Fibroblast of skin of back (primary cell): Measurements from ENCODE around the gene DCDC1.

Source experiments
- DNase-seq: peaks from one replicate; pipeline ENCODE4 v3.0.0-alpha.2; 2013

Gene DCDC1

DNA sequence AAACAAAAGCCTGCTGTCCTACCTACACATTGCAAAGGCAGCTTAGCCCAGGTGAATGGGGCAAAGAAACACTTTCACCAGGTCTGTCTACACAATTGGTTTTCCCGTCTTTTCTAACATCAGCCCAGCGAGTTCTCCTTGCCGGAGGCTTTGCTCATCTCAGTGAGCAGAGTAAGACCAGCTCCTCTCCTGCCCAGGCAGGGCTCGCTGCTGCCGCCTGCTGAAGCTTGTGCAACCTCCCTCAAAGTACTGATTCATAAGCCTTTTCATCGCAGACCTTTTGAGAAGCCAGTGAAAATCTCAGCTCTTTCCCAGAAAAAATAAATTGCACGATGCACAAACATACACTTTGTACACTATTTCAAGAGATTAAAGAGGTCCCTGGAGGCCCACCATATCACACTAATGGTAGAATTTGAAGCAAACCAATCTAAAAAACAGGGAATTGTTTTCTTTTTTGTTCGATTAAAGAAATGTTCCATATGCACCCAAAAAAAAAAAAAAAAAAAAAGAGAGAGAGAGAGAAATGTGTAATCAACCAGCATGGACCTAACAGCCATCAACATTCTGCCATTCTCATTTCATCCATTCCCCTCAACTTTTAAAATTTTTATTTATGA, 455.3 kb downstream of the DCDC1 start:
- peak; percentile 57 for DNase-seq

DNA sequence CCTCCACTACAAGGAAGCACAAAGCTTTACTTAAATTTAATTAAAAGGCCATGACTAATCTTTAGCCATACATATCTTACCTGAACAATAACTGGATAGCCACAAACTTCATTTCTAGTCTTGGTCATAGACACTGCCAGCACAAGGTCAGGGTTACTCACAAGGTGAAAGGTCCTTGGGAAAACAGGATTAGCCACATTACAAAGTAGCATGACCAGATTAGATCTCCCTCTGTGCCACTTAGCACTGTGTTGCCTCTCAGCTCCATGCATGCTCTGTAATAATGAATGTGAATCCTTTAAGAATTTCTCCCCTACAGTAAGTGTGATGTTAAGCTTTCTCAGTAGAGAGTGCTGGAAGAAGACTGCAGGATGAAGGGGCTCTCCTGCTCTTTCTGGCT, 458.3 kb downstream of the DCDC1 start:
- no peak for DNase-seq

DNA sequence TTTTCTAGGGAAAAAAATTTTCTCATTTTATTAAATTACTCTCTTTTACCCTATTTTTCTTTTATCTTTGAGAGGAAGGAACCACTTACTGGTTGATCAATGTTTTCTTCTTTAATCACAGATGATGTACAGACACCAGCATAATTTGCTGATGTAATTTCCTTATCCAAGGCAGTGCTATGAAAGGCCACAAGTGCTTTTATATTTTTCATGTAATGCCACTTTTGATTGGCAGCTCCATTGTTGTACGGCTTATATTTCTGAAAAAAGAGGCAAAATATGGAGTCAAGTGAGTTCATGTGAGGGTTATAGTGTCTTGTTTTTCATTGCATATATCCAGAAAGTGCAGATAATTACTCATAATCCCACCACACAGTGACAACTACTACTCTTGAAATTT, 460.7 kb downstream of the DCDC1 start:
- no peak for DNase-seq

GRCh38 chr11:30908272-30908671, 461.3 kb downstream of the DCDC1 start:
- no peak for DNase-seq

DNA sequence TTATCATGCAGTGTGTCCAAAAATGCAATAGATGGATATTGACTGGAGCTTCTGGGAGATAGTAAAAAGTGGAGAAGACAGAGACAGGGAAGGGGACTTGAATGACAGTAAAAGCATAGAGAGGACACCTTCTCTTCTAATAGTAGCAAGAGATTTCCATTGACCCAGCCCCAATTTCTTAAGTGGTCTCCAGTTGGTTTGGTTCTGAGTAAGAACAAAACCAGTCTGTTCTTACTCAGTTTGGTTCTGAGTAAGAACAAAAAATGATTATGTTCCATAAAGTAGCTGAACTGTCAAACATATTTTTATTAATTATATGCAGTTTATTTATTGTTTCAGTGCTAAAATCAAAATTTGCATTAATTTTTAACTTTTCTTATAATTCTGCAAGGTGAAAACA, 466.6 kb downstream of the DCDC1 start:
- DNase-seq = no peak

DNA sequence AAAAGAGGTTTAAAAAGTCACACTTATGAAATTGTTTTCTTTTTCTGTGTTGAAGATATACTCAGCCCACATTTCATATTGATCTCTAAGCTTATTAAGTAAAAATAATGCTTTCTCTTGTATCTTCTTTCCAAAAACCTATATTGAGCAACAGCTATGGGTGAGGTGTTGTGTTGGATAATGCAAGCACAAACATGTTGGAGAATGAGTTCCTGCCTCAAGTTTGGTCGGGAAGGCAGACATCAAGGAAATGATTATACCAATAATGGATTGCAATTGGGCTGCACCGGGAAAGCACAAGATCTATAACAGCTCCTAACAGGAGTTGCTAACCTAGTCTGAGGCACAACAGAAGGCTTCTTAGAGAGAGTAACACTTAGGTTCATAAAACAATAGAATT, 474.5 kb downstream of the DCDC1 start:
- no peak for DNase-seq

GRCh38 chr11:30893318-30893717, 476.2 kb downstream of the DCDC1 start:
- no peak for DNase-seq

- peak; percentile 82 for DNase-seq
These were observed 480.3 kb downstream of the DCDC1 start for GRCh38 chr11:30889143-30889794.

DNA sequence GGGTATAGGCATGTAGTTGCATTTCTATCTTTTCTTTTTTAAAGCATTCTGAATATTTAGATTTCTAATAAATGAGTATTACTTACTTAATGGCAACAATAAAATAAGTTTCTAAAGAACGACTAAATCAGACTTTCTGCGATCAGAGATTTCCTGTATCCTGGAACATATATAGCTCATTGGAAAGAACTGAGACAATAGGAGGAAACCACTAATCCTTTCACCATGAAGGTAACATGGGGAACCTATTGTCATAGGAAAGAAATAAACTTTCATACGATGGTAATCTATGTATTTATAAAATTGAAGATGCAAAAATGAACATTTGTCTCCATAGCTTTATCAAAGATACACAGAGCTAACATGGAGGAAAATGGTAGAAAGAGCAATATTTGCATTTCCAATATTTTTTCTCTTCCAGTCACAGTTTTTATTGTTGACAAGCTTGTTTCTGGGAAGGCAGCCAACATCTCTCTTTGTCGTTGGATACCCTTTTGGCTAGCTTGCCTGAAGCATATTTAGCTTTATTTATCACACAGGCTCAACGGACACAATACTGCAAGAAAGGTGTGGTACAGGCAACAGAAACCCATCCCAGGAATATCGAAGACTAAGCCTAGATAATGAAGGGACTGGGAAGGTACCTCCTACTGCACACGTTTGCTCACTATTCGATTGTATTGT, 490.1 kb downstream of the DCDC1 start:
- DNase-seq = peak; percentile 46

DNA sequence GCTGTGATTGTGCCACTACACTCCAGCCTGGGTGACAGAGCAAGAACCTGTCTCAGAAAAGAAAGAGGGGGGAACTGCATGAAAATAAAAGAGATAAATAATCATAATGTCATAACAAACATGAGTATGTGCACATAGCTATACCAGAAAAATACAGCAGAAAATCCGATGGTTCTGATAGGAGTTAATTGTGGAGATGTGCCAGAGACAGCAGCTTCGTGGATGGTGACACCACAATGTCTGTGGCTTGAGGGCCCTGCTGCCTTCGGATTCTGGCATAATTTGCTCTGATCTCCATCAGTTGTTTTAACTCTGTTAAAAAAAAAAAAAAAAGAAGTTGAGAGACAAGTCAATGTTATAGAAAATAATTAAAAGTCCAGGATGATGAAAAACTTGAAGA, 491.1 kb downstream of the DCDC1 start:
- DNase-seq = no peak

DNA sequence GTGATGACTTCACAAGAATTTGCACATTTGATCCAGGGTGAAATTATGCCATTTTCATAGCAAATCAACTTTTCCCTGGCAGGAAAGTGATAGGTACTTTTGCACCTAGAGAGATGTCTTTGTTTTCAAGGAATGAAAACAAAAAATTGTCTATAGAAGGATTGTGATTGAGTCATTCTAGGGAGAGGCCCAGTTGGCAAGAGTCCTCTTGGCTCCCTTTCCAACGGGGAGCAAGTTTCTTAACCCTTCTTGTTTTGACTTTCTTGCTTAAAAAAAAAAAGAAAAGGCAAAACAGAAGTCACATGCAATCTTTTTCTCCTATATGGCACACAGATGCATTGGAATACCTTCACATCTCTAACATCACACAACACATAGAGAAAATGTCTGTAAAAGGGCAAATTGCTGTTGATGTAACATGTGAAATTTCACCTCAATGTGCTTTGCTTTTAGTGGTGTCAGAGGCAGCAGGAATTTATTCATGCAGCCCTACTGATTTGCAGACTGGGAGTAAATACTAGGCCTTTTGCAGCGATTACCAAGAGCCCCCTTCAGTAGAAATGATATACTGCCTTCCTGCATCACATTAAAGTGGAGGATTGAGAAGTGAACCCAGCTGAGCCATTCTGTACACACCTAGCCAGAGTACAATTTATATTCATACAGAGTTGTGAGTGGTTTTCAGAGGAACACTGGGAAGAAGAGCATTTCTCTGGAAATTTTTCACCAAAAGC, 492.7 kb downstream of the DCDC1 start:
- peak; percentile 32 for DNase-seq

DNA sequence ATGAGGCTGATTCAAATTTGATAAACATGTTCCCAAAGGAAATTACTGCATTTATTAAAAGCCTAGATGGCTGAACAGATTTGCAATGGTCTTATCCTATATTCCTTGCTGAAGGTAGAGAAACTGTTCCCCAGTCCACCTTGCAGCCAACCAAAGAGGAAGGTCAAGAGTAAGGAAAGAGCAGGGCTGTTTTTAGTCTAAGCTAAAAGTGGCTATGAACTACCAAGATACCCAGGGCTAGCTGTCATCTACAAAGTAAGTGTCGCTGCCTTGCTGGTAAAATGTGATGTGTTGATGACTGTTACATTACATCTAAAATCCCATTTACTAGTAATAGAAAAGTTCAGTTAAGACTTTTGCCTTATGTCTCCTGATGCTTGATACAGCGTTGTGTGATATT, 493.3 kb downstream of the DCDC1 start:
- DNase-seq = no peak

DNA sequence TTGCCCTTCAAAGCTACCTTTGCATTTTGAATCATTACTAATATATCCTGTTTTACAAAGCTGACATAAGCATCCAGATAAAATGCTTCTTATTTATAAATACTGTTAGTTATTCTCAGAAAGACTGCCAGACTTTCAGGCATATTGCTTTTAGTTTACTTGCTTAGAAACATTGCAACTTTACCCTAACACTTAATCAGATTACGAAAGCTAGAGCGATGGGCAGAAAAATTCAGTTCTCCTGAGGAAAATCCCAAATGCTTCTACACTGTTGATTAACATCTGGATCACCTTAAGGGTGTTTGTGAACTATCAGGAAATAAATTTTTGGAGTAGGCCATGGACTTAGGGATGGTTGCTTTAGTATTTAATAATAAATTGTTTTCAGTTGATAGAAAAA, 493.7 kb downstream of the DCDC1 start:
- DNase-seq = no peak

- no peak for DNase-seq
These were observed 495.5 kb downstream of the DCDC1 start for GRCh38 chr11:30873924-30874610.

DNA sequence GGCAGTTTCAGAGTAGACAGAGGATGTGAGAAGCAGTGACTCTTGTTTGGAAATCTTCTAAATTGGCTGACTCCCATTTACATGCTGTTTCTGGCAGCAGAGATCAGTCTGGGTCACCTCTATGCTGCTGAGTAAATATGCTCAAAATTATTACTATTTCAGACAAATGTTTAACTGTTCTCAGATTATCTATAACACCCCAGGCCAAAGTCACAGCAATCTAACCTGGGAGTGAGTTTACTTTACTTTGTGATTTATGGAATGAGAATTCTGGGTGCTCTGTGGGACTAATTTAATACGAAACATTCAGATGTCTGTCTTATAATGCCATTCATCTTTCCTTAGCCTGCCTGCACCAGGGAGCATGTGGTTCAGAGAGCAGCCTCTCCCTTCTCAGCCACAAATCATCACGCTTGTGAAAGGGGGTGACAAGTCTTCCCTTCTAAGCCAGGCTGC, 500.9 kb downstream of the DCDC1 start:
- DNase-seq = no peak

- DNase-seq = no peak
These were observed 506.3 kb downstream of the DCDC1 start for GRCh38 chr11:30863209-30863608.

- no peak for DNase-seq
These were observed 508.0 kb downstream of the DCDC1 start for GRCh38 chr11:30861531-30861930.

DNA sequence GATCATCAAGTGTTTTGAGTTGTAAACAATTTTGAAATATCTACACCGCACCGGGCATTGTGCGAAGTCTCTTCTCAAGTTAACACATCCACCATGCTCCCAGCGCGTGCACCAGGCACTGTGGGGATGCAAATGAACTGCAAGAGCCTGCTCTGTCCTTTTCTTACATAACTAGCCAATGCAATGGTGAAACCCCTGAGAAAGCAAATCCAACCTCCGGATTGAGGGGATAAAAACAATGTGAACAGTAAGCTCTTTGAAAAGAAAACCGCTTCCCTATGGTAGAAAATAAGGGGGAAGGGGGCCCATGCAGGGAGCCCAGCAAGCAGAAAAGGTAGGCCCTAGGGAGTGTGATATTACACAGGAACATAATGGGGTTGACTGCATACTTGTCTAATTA, 508.5 kb downstream of the DCDC1 start:
- no peak for DNase-seq

- DNase-seq = no peak
These were observed 509.4 kb downstream of the DCDC1 start for GRCh38 chr11:30860146-30860545.

DNA sequence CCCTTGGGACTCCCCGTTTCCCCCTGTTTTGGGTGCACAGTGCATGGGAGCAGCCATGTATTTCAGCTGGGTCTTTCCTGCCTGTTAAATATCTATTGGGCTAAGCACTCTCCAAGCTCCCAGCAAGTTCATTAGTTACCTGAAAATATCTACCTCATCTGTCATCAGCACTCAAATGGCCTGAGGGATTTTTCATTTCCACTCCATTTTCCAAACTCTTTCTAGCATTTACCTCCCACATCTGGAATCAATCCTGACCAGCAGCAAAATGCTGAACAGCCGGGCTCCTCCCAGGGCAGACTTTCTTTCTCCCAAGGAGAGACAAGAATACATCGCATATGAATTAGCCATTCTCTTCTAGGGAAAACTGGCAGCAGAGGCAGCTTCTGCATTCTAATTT, 509.9 kb downstream of the DCDC1 start:
- no peak for DNase-seq

DNA sequence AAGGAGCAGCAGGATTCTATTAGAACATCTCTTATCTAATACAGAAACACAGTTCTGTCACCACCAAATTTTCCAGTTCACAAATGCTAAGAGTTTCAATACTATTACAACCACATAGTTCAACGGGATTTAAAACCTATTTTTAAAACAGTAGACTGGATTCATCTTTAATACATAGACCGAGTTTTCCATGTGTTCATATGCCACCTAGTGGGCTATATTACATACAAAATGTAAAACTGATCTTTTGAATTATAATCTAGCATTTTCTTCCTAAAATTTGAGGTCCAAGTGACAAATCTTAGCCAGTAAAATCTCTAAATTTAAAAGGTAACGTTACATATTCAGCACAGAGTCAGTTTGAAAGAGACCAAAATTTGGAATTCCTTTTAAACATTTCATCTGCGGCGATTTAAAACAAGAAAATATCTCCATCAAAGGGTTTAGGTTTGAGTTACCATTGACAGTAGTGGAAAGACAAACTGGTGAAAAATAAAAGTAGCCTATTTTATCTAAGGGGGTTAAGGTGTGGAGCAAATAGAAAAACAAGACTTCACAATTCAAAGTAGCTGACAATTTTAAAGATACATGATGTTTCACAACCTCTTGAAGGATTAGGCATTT, 514.0 kb downstream of the DCDC1 start:
- peak; percentile 12 for DNase-seq

DNA sequence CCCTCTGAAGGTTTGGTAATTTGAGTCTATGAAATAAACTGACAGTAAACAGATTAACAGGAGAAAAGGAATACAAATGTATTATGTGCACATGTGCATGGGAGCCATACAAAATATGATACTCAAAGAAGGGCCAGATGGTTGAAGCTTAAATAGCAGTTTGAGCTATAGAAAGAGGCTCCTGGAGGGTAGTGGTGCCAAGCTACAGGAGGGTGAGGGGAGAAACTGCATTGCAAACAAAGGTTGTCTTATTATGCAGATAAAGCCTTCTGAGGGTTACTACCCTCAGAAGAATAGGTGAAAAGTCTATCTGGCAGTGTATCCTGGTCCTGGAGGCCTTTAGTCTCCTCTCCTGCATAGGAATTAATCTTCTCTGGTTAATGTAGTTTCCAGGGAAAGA, 516.1 kb downstream of the DCDC1 start:
- no peak for DNase-seq
